ENCODE measurements around the gene PADI2. TPM values are rescaled to one million over a fixed set of nuclear protein-coding genes. Genes with fewer than 3 reads are reported as not detected.

Gene PADI2
- total and polyA plus RNA-seq, 4 donors, result 0.25 to 2.4 (median 0.96) TPM

GRCh38 chr1:17125756-17126237 is 6.5 kb upstream of the PADI2 start (continued):
- peak; percentile 72 to 73 for TF ChIP-seq HNF4A (conservative IDR thresholded peaks at IDR 0.05)
- peak; percentile 47 for TF ChIP-seq FOXA1 (IDR thresholded peaks at IDR 0.05)
- TF ChIP-seq JUND (IDR thresholded peaks at IDR 0.05), result peak in 1 of 2 donors; percentile 34
- no peak for TF ChIP-seq ZBTB33 (IDR thresholded peaks at IDR 0.05)
- TF ChIP-seq RAD21 (IDR thresholded peaks at IDR 0.05), result peak; percentile 97 to 98
- TF ChIP-seq REST (IDR thresholded peaks at IDR 0.05), result no peak

DNA sequence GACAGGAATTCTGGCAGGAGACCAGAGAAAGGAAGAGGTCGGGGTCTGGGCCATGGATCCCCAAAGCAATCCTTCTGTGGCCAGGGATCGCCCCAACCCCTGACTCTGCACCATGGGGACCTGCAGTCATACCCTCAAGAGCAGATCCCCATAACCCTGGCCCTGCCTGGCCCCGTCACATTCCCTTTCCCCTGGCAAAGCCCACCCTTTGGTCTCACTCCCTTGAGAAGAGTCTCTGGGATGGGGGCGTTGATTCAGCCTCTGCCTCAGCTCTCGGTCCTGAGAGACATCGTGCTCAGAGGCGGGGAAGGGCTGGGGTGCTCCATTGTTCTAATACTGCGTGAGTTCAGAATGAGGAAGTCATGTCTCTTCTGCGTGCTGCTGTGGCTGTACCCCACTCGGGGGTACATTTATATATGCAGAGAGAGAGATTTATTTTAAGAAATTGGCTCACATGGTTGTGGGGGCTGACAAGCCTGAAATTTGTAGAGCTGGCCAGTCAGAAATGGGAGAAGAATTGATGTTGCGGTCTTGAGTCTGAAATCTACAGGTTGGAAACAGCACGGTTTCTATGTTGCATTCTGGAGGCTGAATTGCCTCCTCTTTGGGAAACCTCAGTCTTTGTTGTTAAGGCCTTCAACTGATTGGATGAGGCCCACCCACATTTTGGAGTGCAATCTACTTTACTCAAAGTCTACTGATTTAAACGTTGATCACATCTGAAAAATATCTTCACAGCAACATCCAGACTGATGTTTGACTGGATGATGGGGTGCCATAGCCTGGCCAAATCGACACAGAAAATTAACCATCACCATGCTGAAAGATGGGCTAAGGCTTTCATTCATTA is 4.2 kb upstream of the PADI2 start:
- H3K36me3 ChIP-seq (ENCODE audit: control insufficient read depth in 4 of 4, insufficient read depth in 3 of 4, low read depth in 1 of 4, low read length in 3 of 4), result no peaks in the 10 kb centered on the region
- H3K9me3 ChIP-seq (ENCODE audit: control insufficient read depth in 4 of 4, low read length in 3 of 4), result no peaks in the 10 kb centered on the region
- TF ChIP-seq EGR1 (IDR thresholded peaks at IDR 0.05; ENCODE audit: low read depth in 2 of 2) (no peak), GABPA (IDR thresholded peaks at IDR 0.05 in 1 of 2, conservative IDR thresholded peaks at IDR 0.05 in 1 of 2) (no peak), ZBTB33 (IDR thresholded peaks at IDR 0.05) (no peak), HNF4G (IDR thresholded peaks at IDR 0.05) (no peak), FOXA1 (IDR thresholded peaks at IDR 0.05) (no peak), SP1 (IDR thresholded peaks at IDR 0.05) (no peak)
- TF ChIP-seq, protein P1, sequence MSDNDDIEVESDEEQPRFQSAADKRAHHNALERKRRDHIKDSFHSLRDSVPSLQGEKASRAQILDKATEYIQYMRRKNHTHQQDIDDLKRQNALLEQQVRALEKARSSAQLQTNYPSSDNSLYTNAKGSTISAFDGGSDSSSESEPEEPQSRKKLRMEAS (IDR thresholded peaks at IDR 0.05), result no peak
- H3K9ac ChIP-seq (ENCODE audit: low read depth in 1 of 2, low read length in 2 of 2), result no peak overlapping the region
- 83% methylated on average over 14 of the region's 14 CpGs for WGBS
- peaks cover 0 to 3% (median 0%) of the 10 kb centered on the region in 4 donors for H3K27me3 ChIP-seq (ENCODE audit: control insufficient read depth in 4 of 4, insufficient read depth in 4 of 4, low read length in 3 of 4)
- no peak for DNase-seq (ENCODE audit: low spot score)
- no peak overlapping the region for H3K27ac ChIP-seq (ENCODE audit: low read depth in 1 of 2, low read length in 2 of 2)
- peaks cover 0 to 8% (median 1%) of the 10 kb centered on the region in 4 donors for H3K4me1 ChIP-seq (ENCODE audit: control insufficient read depth in 4 of 4, insufficient read depth in 4 of 4, low read length in 3 of 4)
- no peak overlapping the region for H3K4me3 ChIP-seq (ENCODE audit: low read depth in 1 of 3, low read length in 3 of 3)

Data from liver (tissue), 9 donors.